H1 (cell line): ENCODE data around the gene CAST. TPM values are rescaled to one million over a fixed set of nuclear protein-coding genes. Genes with fewer than 3 reads are reported as not detected.
A peak's percentile ranks its signal among the peaks of the same experiment; 100 is the strongest.

Experiments
- ATF3 ChIP-seq: IDR thresholded peaks from 2 replicates; pipeline ENCODE4 v1.6.1; 2011; ENCODE audit warnings: low read depth, mild to moderate bottlenecking, low read length; ENCODE audit not compliant: insufficient read depth
- BACH1 ChIP-seq: IDR thresholded peaks from 2 replicates; pipeline ENCODE4 v1.6.1; 2012; ENCODE audit warnings: low read length, improper control_type of control experiment
- BRCA1 ChIP-seq: IDR thresholded peaks from 2 replicates; pipeline ENCODE4 v1.6.1; 2012; ENCODE audit warnings: low read depth, low read length, improper control_type of control experiment
- CBX5 ChIP-seq: fragments of 300-800, 300-1000 bp; sonication (generic); IDR thresholded peaks from 2 replicates; pipeline ENCODE4 v1.7.1; 2016; ENCODE audit warnings: antibody characterized with exemption, low read length, low read depth
- CHD1 ChIP-seq: IDR thresholded peaks from 2 replicates; pipeline ENCODE4 v1.6.1; 2012; ENCODE audit warnings: low read depth, low read length, improper control_type of control experiment
- HDAC6 ChIP-seq: IDR thresholded peaks from one replicate; pipeline ENCODE4 v1.7.1; 2012; ENCODE audit warnings: low read depth, mild to moderate bottlenecking, inconsistent platforms, low read length, moderate library complexity
- JUN ChIP-seq: IDR thresholded peaks from 2 replicates; pipeline ENCODE4 v1.6.1; 2011; ENCODE audit warnings: low read depth, mild to moderate bottlenecking, improper control_type of control experiment, low read length
- KDM4A ChIP-seq: IDR thresholded peaks from one replicate; pipeline ENCODE4 v1.7.1; 2012; ENCODE audit warnings: low read depth, mild to moderate bottlenecking, moderate library complexity, low read length, inconsistent platforms; ENCODE audit not compliant: severe bottlenecking
- RBBP5 ChIP-seq: IDR thresholded peaks from 2 replicates; pipeline ENCODE4 v1.7.1; 2012; ENCODE audit warnings: low read depth, mild to moderate bottlenecking, inconsistent platforms, low read length, moderate library complexity, borderline replicate concordance
- SAP30 ChIP-seq: fragments of 300-600 bp; sonication (generic); IDR thresholded peaks from 2 replicates; pipeline ENCODE4 v1.7.1; 2012; ENCODE audit warnings: low read length, moderate library complexity, mild to moderate bottlenecking, inconsistent platforms; ENCODE audit not compliant: insufficient read depth, insufficient replicate concordance
- SIN3A ChIP-seq, 2 experiments: IDR thresholded peaks in 1 of 2; conservative IDR thresholded peaks in 1 of 2; 2 replicates each; pipeline ENCODE4 v1.6.1; 2011 to 2012; ENCODE audit warnings: low read length in 2 of 2, improper control_type of control experiment in 1 of 2, low read depth in 1 of 2, mild to moderate bottlenecking in 1 of 2
- SIX5 ChIP-seq: IDR thresholded peaks from 2 replicates; pipeline ENCODE4 v1.6.1; 2011; ENCODE audit warnings: mild to moderate bottlenecking, low read depth, low read length
- polyA plus RNA-seq, 7 experiments: library from polyadenylated mRNA; depleted of rRNA in 3 of 7; stranded (reverse) in 5 of 7; unstranded in 2 of 7; fragments of >200 nt in 5 of 7; fragments of 200-250 nt in 2 of 7; gene quantifications; 1 replicate in 5 of 7; 2 replicates in 1 of 7; 4 replicates in 1 of 7; pipeline versions ENCODE4 v1.2.1 to v1.2.3, GENCODE V29; 2011 to 2013; ENCODE audit warnings: missing spikeins in 2 of 7, mixed read lengths in 2 of 7
- total RNA-seq: library from RNA; stranded (reverse); fragmentation: NEBNext Ultra II Directional; extraction: Animal tissue kit (Norgen Biotek cat#: 25700); gene quantifications from 2 replicates; pipeline ENCODE4 v1.2.1, GENCODE V29; 2021
- TF ChIP-seq, protein P1 (sequence below): IDR thresholded peaks from 2 replicates; pipeline ENCODE4 v1.6.1; 2012; ENCODE audit warnings: low read length, inconsistent platforms
- TF ChIP-seq, protein P2 (sequence below): IDR thresholded peaks from 2 replicates; pipeline ENCODE4 v1.6.1; 2012; ENCODE audit warnings: inconsistent platforms

CAST gene
- total and polyA plus RNA-seq, 2 of the 8 experiments (the other 6 are each of a cell fraction or from before 2014, with no cell fraction given): 9.0 to 48.2 TPM

GRCh38 chr5:96661855-96662724 is at the start of gene CAST (continued):
- TF ChIP-seq CBX5 (no peak), BACH1 (no peak), ATF3 (no peak), SIX5 (no peak), RBBP5 (peak; percentile 55; the same call in 1 of the 2 replicates), BRCA1 (no peak), HDAC6 (no peak), CHD1 (no peak), SAP30 (no peak), KDM4A (peak; percentile 84), JUN (no peak), SIN3A (conservative IDR thresholded peaks at IDR 0.05 in 1 of 2, IDR thresholded peaks at IDR 0.05 in 1 of 2; ENCODE audit: low read depth in 1 of 2, low read length in 2 of 2) (0 out of 4 replicates have a peak, but pooled peaks of 1 of the 2 experiments have one; percentile 21)
- TF ChIP-seq, protein P1, sequence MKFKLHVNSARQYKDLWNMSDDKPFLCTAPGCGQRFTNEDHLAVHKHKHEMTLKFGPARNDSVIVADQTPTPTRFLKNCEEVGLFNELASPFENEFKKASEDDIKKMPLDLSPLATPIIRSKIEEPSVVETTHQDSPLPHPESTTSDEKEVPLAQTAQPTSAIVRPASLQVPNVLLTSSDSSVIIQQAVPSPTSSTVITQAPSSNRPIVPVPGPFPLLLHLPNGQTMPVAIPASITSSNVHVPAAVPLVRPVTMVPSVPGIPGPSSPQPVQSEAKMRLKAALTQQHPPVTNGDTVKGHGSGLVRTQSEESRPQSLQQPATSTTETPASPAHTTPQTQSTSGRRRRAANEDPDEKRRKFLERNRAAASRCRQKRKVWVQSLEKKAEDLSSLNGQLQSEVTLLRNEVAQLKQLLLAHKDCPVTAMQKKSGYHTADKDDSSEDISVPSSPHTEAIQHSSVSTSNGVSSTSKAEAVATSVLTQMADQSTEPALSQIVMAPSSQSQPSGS: no peak
- TF ChIP-seq, protein P2, sequence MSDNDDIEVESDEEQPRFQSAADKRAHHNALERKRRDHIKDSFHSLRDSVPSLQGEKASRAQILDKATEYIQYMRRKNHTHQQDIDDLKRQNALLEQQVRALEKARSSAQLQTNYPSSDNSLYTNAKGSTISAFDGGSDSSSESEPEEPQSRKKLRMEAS: peak; percentile 55; the same call in 1 of the 2 replicates
